ENCODE results near the gene CD200R1.

The CD200R1 gene

GRCh38 chr3:112888381-112889085 is 86.4 kb downstream of the CD200R1 start:
- DNase-seq (ENCODE audit: low read depth): no peak

- DNase-seq (ENCODE audit: low read depth): no peak
Measured at GRCh38 chr3:112884678-112885290, 90.1 kb downstream of the CD200R1 start.

GRCh38 chr3:112881891-112882290 is 93.0 kb downstream of the CD200R1 start:
- no peak for DNase-seq (ENCODE audit: low read depth)

- DNase-seq (ENCODE audit: low read depth): no peak
Measured at GRCh38 chr3:112875561-112875960, 99.3 kb downstream of the CD200R1 start.

GRCh38 chr3:112874725-112875124 is 100.2 kb downstream of the CD200R1 start:
- DNase-seq (ENCODE audit: low read depth): no peak

- DNase-seq (ENCODE audit: low read depth): no peak
Measured at GRCh38 chr3:112873632-112874031, 101.3 kb downstream of the CD200R1 start.

- DNase-seq (ENCODE audit: low read depth): no peak
Measured at GRCh38 chr3:112871735-112872134, 103.2 kb downstream of the CD200R1 start.
